HG03095 (cell line): ENCODE measurements around the gene EPB42.
A peak's percentile ranks its signal among the peaks of the same experiment; 100 is the strongest.
"Not testable (repeated sequence)": the region's sequence is repeated elsewhere in the genome, so short reads cannot be mapped to it uniquely, and the experiment has no call there.

ENCODE experiments used
- ATAC-seq: cut with Tn5 transposase; IDR thresholded peaks from one replicate; pipeline ENCODE4 v1.9.1; 2021; ENCODE audit warnings: moderate library complexity; ENCODE audit not compliant: unreplicated experiment

Gene EPB42

DNA sequence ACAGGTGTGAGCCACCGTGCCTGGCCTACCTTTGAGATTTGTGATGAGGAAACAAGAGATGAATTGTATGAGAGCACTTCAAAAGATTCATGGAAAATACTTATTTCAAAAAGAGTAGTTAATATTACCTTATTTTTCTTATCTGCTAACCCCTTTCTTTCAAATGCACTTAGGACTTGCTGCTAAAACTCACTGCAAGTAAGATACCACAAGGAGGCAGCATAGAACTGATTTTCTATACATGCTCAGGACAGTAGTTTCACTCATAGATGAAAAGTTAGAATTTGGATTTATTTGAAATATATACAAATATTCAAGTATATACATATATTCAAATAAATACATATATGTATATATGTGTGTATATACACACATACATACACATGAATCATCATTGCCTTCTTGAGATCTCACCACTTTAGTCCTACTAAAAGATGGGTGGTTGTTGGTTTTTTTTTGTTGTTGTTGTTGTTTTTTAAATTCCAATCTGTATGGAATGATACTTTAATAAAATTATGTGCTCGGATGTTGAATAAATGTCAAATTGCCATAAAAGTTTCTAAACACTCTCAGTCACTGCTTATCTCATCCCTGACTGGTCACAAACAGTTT lies 33.2 kb downstream of the EPB42 start:
- ATAC-seq: no peak

DNA sequence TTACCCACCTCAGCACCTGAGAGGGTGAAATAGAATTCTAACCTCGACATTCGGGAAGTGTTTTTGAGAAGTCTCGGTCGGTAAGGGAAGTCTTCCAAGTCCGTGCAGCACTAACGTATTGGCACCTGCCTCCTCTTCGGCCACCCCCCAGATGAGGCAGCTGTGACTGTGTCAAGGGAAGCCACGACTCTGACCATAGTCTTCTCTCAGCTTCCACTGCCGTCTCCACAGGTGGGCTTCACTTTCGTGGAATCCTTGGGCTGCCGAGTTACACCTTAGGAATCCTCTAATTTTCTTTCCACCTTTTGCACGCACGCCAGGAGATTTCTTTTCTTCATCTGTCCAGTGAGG lies 34.8 kb downstream of the EPB42 start:
- ATAC-seq: peak; percentile 26

DNA sequence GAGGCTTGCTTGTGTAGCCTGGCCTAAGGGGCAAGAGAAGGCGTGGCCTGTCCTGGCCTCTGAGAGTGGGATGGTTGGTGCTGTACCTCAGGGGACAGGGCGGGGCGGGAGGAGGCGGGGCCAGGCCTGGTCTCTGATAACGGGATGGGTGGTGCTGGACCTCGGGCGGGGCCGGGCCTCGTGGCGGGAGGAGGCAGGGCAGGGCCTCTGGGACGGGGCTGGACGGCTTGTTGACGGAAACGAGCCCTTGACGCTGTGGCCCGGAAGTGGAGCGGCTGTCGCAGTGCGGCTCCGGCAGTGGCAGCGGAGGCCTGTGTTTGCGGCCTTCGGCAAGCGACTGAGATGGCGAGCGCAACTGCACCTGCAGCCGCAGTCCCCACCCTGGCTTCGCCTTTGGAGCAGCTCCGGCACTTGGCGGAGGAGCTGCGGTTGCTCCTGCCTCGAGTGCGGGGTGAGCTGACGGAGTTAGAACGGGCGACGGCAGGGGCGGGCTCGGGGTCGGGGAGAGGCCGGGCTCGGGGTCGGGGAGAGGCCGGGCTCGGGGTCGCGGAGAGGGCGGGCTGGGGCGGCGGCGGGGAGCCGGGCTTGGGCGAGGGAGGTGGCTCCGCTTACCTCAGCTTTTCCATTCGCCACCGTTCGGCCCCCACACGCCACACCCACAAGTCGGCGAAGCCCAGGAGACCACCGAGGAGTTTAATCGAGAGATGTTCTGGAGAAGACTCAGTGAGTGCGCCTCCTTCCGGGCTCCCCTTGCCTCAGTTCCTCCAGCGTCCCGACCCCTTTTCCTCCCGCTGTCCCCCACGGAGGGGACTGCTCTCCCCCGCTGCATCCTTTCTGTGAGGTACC lies 35.4 kb downstream of the EPB42 start, which contains the start of gene CCNDBP1:
CCNDBP1 (plus strand) TSS at position 247 of the 846 bp plus-strand sequence; CDS start at position 343, 96 bp downstream.
- ATAC-seq: peak; percentile 88

DNA sequence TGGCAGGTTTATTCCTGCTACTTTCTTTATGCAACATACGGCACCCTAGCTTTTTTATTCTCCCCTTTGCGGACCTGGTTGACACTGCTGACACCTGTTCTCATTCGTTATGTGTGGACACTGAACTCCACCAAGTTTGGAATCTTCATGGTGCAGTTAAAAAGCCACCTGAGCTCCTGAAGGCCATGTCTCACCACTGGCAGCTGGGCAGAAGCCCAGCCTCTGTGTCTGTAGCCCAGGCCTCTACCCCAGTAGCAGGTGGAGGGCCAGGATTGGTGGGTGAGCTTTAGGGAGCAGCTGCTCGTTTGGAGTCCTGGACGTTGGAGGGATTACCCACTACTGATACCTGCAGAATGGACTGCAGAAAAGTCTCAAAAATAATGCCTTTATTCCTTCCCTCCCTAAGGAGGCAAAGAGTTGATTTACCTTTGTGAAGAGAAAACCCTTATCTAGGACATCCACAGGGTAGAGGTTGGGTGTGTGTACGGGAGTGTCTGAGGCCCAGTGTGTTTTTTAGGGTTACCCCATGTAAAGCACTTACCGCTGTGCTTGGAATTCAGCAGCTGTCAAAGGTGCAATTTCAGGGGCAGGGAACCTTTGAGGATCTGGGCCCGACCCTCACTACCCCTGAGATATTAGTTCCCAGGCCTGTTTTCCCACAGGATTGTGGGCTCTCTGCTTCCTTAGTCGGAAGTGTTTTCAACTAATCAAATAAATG lies 36.3 kb downstream of the EPB42 start:
- no peak for ATAC-seq

DNA sequence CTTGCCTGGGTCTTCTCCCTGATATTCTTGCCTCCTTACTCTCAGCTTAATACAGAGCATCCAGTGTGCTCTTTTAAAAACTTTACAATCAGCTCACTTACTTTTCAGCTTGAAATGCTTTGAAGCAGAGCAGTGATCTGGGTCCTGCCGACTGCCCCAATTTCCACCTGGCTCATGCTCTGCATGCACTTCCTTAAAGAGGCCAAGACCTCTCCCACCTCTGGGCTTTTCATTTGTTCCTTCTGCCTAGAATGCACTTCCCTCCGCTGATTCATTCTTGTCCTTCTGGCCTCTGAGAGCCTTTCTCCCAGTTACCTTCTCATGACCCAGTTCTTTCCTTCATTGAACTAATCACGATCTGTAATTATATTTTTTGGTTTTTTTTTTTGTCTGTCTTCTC lies 37.5 kb downstream of the EPB42 start:
- ATAC-seq: no peak

DNA sequence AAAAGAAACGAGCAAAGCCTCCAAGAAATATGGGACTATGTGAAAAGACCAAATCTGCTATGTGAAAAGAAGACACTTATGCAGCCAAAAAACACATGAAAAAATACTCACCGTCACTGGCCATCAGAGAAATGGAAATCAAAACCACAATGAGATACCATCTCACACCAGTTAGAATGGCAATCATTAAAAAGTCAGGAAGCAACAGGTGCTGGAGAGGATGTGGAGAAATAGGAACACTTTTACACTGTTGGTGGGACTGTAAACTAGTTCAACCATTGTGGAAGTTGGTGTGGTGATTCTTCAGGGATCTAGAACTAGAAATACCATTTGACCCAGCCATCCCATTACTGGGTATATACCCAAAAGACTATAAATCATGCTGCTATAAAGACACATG lies 43.7 kb downstream of the EPB42 start:
- ATAC-seq: not testable (repeated sequence)

DNA sequence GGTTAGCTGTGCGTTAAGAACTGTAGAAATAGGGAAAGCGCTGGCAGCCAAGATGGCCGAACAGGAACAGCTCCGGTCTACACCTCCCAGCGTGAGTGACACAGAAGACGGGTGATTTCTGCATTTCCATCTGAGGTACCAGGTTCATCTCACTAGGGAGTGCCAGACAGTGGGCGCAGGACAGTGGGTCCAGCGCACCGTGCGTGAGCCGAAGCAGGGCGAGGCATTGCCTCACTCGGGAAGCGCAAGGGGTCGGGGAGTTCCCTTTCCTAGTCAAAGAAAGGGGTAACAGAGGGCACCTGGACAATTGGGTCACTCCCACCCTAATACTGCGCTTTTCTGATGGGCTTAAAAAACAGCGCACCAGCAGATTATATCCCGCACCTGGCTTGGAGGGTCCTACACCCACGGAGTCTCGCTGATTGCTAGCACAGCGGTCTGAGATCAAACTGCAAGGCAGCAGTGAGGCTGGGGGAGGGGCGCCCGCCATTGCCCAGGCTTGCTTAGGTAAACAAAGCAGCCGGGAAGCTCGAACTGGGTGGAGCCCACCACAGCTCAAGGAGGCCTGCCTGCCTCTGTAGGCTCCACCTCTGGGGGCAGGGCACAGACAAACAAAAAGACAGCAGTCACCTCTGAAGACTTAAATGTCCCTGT lies 45.0 kb downstream of the EPB42 start:
- not testable (repeated sequence) for ATAC-seq

DNA sequence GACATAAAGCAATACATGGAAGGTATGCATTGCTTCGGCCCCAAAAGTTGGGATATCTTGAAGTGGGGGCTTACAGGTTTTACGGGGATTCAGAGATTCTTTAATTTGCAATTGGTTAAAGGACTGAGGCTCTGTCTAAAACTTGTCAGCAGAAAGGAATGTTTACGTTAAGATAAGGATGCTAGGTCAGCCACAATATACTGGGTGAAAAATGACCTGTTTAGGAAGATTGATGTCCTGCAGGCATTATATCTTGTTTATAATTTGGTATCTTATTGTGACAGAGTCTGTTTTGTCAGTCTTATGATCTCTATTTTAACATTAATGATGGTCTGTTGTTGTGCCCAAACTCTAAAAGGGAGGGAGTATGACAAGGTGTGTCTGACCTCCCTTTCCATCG lies 50.9 kb downstream of the EPB42 start:
- ATAC-seq: no peak

DNA sequence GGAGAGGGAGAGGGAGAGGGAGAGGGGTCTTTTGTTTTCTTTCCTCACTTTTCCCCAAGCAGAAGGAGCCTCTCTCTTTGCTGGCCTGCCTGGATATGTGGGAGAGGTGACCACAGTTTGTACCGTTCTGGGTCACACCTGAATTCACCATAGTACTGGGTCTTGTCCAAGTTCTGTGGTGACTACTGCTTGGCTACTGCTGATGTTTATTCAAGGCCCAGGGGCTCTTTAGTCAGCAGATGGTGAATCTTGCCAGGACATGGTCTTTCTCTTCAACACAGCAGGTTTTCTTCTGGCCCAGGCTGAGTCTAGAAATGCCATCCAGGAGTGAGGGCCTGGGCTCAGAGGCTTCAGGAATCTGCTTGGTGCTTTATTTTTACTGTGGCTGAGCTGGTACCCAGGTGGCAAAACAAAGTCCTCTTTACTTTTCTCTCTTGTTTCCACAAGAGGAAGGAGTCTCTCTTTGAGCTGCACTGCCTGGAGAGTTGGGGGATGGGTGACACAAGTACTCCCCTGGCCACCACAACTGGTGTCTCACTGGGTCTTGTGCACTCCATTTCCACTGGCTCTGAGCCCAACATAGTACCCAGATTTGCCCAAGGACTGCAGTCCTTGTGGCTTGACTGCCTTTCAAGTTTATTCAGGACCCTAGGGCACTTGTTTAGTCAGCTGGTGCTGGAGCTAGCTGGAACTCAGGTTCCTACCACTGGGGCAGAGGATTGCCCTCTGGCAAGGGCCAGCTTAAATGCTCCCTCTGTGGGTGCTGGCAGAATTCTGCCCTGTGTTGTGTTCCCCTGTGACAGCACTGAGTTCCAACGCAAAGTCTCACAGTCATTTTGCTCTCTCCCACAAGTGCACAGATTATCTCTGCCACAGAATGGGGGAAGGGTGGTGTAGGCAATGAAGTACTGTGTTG lies 52.4 kb downstream of the EPB42 start:
- ATAC-seq: no peak

DNA sequence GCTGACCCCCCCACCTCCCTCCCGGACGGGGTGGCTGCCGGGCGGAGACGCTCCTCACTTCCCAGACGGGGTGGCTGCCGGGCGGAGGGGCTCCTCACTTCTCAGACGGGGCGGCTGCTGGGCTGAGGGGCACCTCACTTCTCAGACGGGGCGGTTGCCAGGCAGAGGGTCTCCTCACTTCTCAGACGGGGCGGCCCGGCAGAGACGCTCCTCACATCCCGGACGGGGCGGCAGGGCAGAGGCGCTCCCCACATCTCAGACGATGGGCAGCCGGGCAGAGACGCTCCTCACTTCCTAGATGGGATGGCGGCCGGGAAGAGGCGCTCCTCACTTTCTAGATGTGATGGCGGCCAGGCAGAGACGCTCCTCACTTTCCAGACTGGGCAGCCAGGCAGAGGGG lies 53.6 kb downstream of the EPB42 start:
- ATAC-seq: not testable (repeated sequence)

DNA sequence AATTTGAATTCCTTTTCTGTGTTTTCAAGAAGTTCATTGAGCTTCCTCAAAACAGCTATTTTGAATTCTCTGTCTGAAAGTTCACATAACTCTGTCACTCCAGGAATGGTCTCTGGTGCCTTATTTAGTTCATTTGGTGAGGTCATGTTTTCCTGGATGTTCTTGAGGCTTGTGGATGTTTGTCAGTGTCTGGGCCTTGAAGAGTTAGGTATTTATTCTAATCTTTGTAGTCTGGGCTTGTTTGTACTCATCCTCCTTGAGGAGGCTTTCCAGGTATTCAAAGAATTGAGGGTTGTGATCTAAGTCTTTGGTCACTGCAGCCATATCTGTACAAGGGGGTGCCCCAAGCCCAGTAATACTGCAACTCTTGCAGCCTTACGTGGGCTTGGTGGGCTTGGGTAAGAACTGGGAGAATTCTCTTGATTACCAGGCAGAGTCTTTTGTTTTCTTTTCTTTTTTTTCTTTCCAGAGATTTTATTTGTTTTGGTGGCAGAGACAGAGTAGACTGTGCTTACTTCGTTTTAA lies 55.0 kb downstream of the EPB42 start:
- no peak for ATAC-seq

DNA sequence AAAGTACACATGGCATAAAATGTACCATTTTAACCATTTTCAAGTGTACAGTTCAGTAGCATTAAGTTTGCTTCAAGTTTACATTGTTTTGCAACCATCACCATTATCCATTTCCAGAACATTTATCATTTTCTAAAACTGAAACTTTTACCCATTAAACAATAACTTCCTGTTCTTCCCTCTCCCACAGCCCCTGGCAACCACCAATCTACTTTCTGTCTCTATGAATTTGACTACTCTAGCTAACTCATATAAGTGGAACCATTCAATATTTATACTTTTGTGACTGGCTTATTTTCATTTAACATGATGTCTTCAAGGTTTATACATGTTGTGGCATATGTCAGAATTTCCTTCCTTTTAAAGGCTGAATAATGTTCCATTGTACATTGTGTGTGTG lies 67.5 kb downstream of the EPB42 start:
- ATAC-seq: no peak

DNA sequence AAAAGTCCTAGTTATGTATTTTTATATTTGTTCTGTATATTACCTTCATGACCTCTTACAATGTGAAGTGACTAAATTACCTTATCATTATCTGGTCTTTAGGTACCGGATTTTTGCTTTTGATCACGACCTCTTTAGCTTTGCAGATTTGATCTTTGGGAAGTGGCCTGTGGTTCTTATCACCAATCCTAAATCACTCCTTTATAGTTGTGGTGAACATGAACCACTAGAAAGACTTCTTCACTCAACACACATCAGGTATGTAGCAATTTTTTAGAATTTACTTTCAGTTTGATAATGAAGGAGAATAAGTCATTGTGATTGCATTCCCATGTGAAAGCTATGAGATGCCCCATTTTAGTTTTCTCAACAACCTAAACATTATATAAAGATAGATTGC lies 69.1 kb downstream of the EPB42 start:
- no peak for ATAC-seq

DNA sequence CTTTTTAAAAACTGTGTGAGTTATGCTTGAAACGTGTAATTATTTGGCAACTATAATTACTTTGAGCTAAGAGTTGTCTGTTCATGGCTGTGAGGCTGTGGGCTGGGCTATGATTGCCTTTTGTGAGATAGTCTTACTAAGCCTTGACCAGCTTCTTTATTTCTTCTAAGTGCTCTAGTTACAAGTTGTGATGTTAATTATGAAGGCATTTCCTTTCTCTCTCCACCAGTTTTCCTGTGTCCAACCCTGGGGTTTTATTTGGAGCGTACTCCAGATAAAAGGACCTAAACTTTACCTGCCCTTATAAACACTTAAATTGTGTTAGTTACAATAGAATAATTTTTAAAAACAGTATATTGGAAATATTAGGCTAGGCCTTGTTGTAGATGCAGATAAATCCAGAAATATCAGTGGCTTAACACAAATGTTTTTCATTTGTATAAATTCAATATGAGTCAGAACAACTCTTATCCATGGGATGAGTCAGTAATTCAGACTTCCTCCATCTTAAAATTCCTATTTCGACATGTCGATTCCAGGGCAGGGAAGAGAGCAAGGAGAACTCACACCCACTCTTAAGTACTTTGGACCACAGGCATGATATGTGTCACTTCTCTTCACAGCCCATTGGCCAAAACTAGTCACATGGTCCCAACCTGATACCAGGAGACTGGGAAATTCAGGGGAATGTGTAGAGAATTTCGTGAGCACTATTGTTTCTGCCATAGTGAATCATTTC lies 70.5 kb downstream of the EPB42 start:
- ATAC-seq: no peak
